Left kidney (tissue), 2 donors: ENCODE measurements around the gene SIK3. TPM values are rescaled to one million over a fixed set of nuclear protein-coding genes. Genes with fewer than 3 reads are reported as not detected.

Experiments
- DNase-seq: peaks from one replicate; pipeline ENCODE4 v3.0.0-alpha.2; 2013
- polyA plus RNA-seq: library from polyadenylated mRNA; unstranded; fragments of 120-200 nt; gene quantifications from one replicate; pipeline ENCODE4 v1.2.1, GENCODE V29; 2013; ENCODE audit not compliant: insufficient read length

The SIK3 gene
- polyA plus RNA-seq, 1 donor: 47.6 TPM

GRCh38 chr11:116893437-116893836 lies 204.8 kb downstream of the SIK3 start:
- no peak for DNase-seq

GRCh38 chr11:116892374-116892773 lies 205.9 kb downstream of the SIK3 start:
- no peak for DNase-seq

- DNase-seq: no peak
Observed at GRCh38 chr11:116891746-116892145, 206.5 kb downstream of the SIK3 start.

GRCh38 chr11:116890607-116891006 lies 207.6 kb downstream of the SIK3 start:
- no peak for DNase-seq

GRCh38 chr11:116890193-116890592 lies 208.0 kb downstream of the SIK3 start:
- no peak for DNase-seq

GRCh38 chr11:116888884-116889549 lies 209.2 kb downstream of the SIK3 start:
- DNase-seq: no peak

- DNase-seq: no peak
Observed at GRCh38 chr11:116888024-116888423, 210.2 kb downstream of the SIK3 start.

GRCh38 chr11:116885951-116886655 lies 212.1 kb downstream of the SIK3 start:
- DNase-seq: no peak

GRCh38 chr11:116882386-116882785 lies 215.8 kb downstream of the SIK3 start:
- no peak for DNase-seq

- DNase-seq: peak; percentile 49
Observed at GRCh38 chr11:116881143-116881542, 217.1 kb downstream of the SIK3 start.

GRCh38 chr11:116879800-116880625 lies 218.2 kb downstream of the SIK3 start:
- peak; percentile 79 for DNase-seq

- DNase-seq: no peak
Observed at GRCh38 chr11:116876656-116877055, 221.6 kb downstream of the SIK3 start.

- no peak for DNase-seq
Observed at GRCh38 chr11:116875194-116875593, 223.0 kb downstream of the SIK3 start.

- DNase-seq: no peak
Observed at GRCh38 chr11:116874251-116874650, 224.0 kb downstream of the SIK3 start.

GRCh38 chr11:116873381-116873780 lies 224.8 kb downstream of the SIK3 start:
- DNase-seq: no peak

GRCh38 chr11:116871248-116871647 lies 227.0 kb downstream of the SIK3 start:
- no peak for DNase-seq

- no peak for DNase-seq
Observed at GRCh38 chr11:116870054-116870453, 228.2 kb downstream of the SIK3 start.

- DNase-seq: no peak
Observed at GRCh38 chr11:116869610-116870009, 228.6 kb downstream of the SIK3 start.

- no peak for DNase-seq
Observed at GRCh38 chr11:116868066-116868465, 230.2 kb downstream of the SIK3 start.

GRCh38 chr11:116867619-116868018 lies 230.6 kb downstream of the SIK3 start:
- DNase-seq: no peak

GRCh38 chr11:116866804-116867455 lies 231.3 kb downstream of the SIK3 start:
- DNase-seq: no peak

- DNase-seq: no peak
Observed at GRCh38 chr11:116865696-116866095, 232.5 kb downstream of the SIK3 start.
